PC-9 (cell line): ENCODE results near the gene EID1. TPM values are rescaled to one million over a fixed set of nuclear protein-coding genes. Genes with fewer than 3 reads are reported as not detected.

Source experiments
- Bru-seq: library from RNA; stranded (reverse); fragments of 400-500 nt; gene quantifications from one replicate; lab custom pipeline; 2021; lab: Mats Ljungman, UMichigan
- BruChase-seq, 2 experiments: library from RNA; stranded (reverse); fragments of 400-500 nt; gene quantifications; one replicate each; lab custom pipeline; 2021; lab: Mats Ljungman, UMichigan
- BruUV-seq: library from RNA; stranded (reverse); fragments of 400-500 nt; replicated peaks from 2 replicates; lab custom pipeline; 2021; lab: Mats Ljungman, UMichigan
- CTCF ChIA-PET: fragments of 300-600 bp; sonication (Branson Sonifier 250); formaldehyde crosslinking; loops from one replicate; lab custom pipeline; 2022; ENCODE audit warnings: antibody characterized with exemption; lab: Charles Lee
- POLR2A ChIA-PET: fragments of 300-600 bp; sonication (Branson Sonifier 250); formaldehyde crosslinking; loops from one replicate; lab custom pipeline; 2022; ENCODE audit warnings: antibody characterized with exemption; ENCODE audit not compliant: unreplicated experiment; lab: Charles Lee
- DNase-seq, 2 experiments: peaks; one replicate each; pipeline versions ENCODE4 v3.0.0 to v3.0.0-alpha.2; 2015 to 2022; ENCODE audit warnings: mixed read lengths in 1 of 2
- H2AFZ ChIP-seq: fragments of 200-600 bp; sonication (generic); 2 replicates; pipeline ENCODE4 v1.8.1; 2017; ENCODE audit warnings: antibody characterized with exemption
- H3F3A ChIP-seq: fragments of 200-600 bp; sonication (generic); 2 replicates; pipeline ENCODE4 v1.8.1; 2017; ENCODE audit warnings: antibody characterized with exemption, mild to moderate bottlenecking, low read depth; ENCODE audit not compliant: insufficient read depth
- H3K27ac ChIP-seq: fragments of 200-600 bp; sonication (generic); 2 replicates; pipeline ENCODE4 v1.6.1; 2016; ENCODE audit warnings: mixed run types
- H3K27me3 ChIP-seq: fragments of 200-600 bp; sonication (generic); 2 replicates; pipeline ENCODE4 v1.6.1; 2016; ENCODE audit warnings: low read depth, mixed run types; ENCODE audit not compliant: insufficient read depth
- H3K36me3 ChIP-seq: fragments of 200-600 bp; sonication (generic); 2 replicates; pipeline ENCODE4 v1.6.1; 2016; ENCODE audit warnings: low read depth, mixed run types
- H3K4me1 ChIP-seq: fragments of 200-600 bp; sonication (generic); replicated peaks from 2 replicates; pipeline ENCODE4 v1.6.1; 2016; ENCODE audit warnings: mixed run types; ENCODE audit not compliant: insufficient read depth
- H3K4me2 ChIP-seq: fragments of 200-600 bp; sonication (generic); 2 replicates; pipeline ENCODE4 v1.6.1; 2017; ENCODE audit warnings: mixed run types
- H3K4me3 ChIP-seq: fragments of 200-600 bp; sonication (generic); 2 replicates; pipeline ENCODE4 v1.6.1; 2016; ENCODE audit warnings: mixed run types
- H3K79me2 ChIP-seq: fragments of 200-600 bp; sonication (generic); 2 replicates; pipeline ENCODE4 v1.6.1; 2017; ENCODE audit warnings: low read depth, mixed run types
- H3K9me2 ChIP-seq: fragments of 200-600 bp; sonication (generic); 2 replicates; pipeline ENCODE4 v1.8.1; 2017; ENCODE audit warnings: mild to moderate bottlenecking; ENCODE audit not compliant: insufficient read depth
- H3K9me3 ChIP-seq: fragments of 200-600 bp; sonication (generic); 2 replicates; pipeline ENCODE4 v1.8.1; 2016; ENCODE audit warnings: low read depth; ENCODE audit not compliant: insufficient read depth
- H4K20me1 ChIP-seq: fragments of 200-600 bp; sonication (generic); 2 replicates; pipeline ENCODE4 v1.8.1; 2017; ENCODE audit not compliant: insufficient read depth
- CTCF ChIP-seq: fragments of 200-600 bp; sonication (generic); conservative IDR thresholded peaks from 2 replicates; pipeline ENCODE4 v1.6.1; 2017; ENCODE audit warnings: mixed run types, antibody characterized with exemption, mild to moderate bottlenecking, moderate library complexity
- EZH2 ChIP-seq: fragments of 200-600 bp; sonication (generic); IDR thresholded peaks from 2 replicates; pipeline ENCODE4 v1.8.0; 2017; ENCODE audit warnings: antibody characterized with exemption, low read depth
- intact Hi-C: fragments of 100-400 bp; cut with micrococcal nuclease; formaldehyde crosslinking; loops from one replicate; pipeline ENCODE4 v1.10.0; 2022; ENCODE audit not compliant: unreplicated experiment
- long read RNA-seq: library from polyadenylated mRNA; stranded (forward); transcript quantifications from one replicate; pipeline ENCODE4 v2.0.0, GENCODE V29; 2022
- total RNA-seq: library from RNA; stranded (reverse); gene quantifications from 2 replicates; pipeline ENCODE4 v1.2.3, GENCODE V29; 2021

Gene EID1
- total RNA-seq (72.1 and 73.9 TPM in 2 replicates), Bru-seq, nascent RNA (percentile 81 among the genes with signal in this experiment), BruChase-seq, experiment 1, labeled RNA remaining after a 2-hour chase (percentile 94 among the genes with signal in this experiment), BruChase-seq, experiment 2, labeled RNA remaining after a 6-hour chase (percentile 98 among the genes with signal in this experiment)
- long read RNA-seq, transcript EID1-201 (1 exons, 2,298 nt) = major isoform, 252 of 253 reads
- long read RNA-seq, partial matches to known transcripts = 0 of 253 reads
- long read RNA-seq, other reads (novel, unspliced or antisense) = 1 of 253 reads

GRCh38 chr15:48877630-48878595, at the start of gene EID1:
Gene EID1, plus strand, starts transcription at chr15:48878134. Its CDS starts 43 bp downstream, at chr15:48878177.
- Histone ChIP-seq H3K4me2 (peak within 1 kb of the TSS; percentile 84), H3K9me3 (no peaks in the 10 kb centered on the region), H3K4me3 (peak within 1 kb of the TSS; percentile 75), H3K36me3 (no peaks in the 10 kb centered on the region), H2AFZ (peak within 1 kb of the TSS; percentile 97), H3K79me2 (peaks cover 17% of the 10 kb centered on the region), H4K20me1 (no peaks in the 10 kb centered on the region), H3K27ac (no peak within 1 kb of the TSS), H3F3A (no peaks in the 10 kb centered on the region), H3K9me2 (no peaks in the 10 kb centered on the region), H3K27me3 (no peaks in the 10 kb centered on the region), H3K4me1 (peaks cover 17% of the 10 kb centered on the region)
- BruUV-seq = TSS peak; percentile 99
- ChIA-PET POLR2A (interaction anchor here (0.6 to 0.9 kb wide), 3 partner anchors 67 to 1471 kb away, joined by 3 to 4 read pairs (median 3); partner anchors contain the start of gene CEP152), CTCF (interaction anchor here (0.5 kb wide), 1 partner anchor 541 kb away, joined by 3 read pairs; no protein-coding TSS in a partner anchor)
- TF ChIP-seq EZH2 = no peak
- TF ChIP-seq CTCF = no peak
- intact Hi-C loops = no loop called here
- DNase-seq = peak; percentile 79 to 91

GRCh38 chr15:48828471-48828870, 49.5 kb upstream of the EID1 start:
- H3K4me2 ChIP-seq = no peak overlapping the region
- TF ChIP-seq EZH2 (no peak), CTCF (no peak)
- ChIA-PET CTCF (no interaction called here), POLR2A (no interaction called here)
- no peaks in the 10 kb centered on the region for H3K4me1 ChIP-seq
- BruUV-seq = no TSS peak
- no peaks in the 10 kb centered on the region for H3K9me3 ChIP-seq
- no peaks in the 10 kb centered on the region for H3F3A ChIP-seq
- H4K20me1 ChIP-seq = no peaks in the 10 kb centered on the region
- H3K36me3 ChIP-seq = no peaks in the 10 kb centered on the region
- H2AFZ ChIP-seq = no peak overlapping the region
- H3K4me3 ChIP-seq = no peak overlapping the region
- H3K9me2 ChIP-seq = no peaks in the 10 kb centered on the region
- H3K27me3 ChIP-seq = no peaks in the 10 kb centered on the region
- intact Hi-C loops = no loop called here
- H3K79me2 ChIP-seq = no peaks in the 10 kb centered on the region
- DNase-seq = no peak
- H3K27ac ChIP-seq = no peak overlapping the region

- Histone ChIP-seq H2AFZ (no peak overlapping the region), H3F3A (no peaks in the 10 kb centered on the region), H3K27ac (no peak overlapping the region), H3K9me3 (no peaks in the 10 kb centered on the region), H3K36me3 (no peaks in the 10 kb centered on the region), H3K9me2 (no peaks in the 10 kb centered on the region), H3K79me2 (no peaks in the 10 kb centered on the region), H3K4me3 (no peak overlapping the region), H3K27me3 (no peaks in the 10 kb centered on the region), H4K20me1 (no peaks in the 10 kb centered on the region), H3K4me1 (no peaks in the 10 kb centered on the region), H3K4me2 (no peak overlapping the region)
- BruUV-seq = no TSS peak
- ChIA-PET POLR2A (no interaction called here), CTCF (no interaction called here)
- no peak for DNase-seq
- intact Hi-C loops = no loop called here
- TF ChIP-seq CTCF (no peak), EZH2 (no peak)
These were observed 49.0 kb upstream of the EID1 start for GRCh38 chr15:48828906-48829305.
